ENCODE data around the gene LMNA. TPM values are rescaled to one million over a fixed set of nuclear protein-coding genes. Genes with fewer than 3 reads are reported as not detected.

Gene LMNA
- total RNA-seq, result 1,149 and 1,765 TPM in 2 replicates

DNA sequence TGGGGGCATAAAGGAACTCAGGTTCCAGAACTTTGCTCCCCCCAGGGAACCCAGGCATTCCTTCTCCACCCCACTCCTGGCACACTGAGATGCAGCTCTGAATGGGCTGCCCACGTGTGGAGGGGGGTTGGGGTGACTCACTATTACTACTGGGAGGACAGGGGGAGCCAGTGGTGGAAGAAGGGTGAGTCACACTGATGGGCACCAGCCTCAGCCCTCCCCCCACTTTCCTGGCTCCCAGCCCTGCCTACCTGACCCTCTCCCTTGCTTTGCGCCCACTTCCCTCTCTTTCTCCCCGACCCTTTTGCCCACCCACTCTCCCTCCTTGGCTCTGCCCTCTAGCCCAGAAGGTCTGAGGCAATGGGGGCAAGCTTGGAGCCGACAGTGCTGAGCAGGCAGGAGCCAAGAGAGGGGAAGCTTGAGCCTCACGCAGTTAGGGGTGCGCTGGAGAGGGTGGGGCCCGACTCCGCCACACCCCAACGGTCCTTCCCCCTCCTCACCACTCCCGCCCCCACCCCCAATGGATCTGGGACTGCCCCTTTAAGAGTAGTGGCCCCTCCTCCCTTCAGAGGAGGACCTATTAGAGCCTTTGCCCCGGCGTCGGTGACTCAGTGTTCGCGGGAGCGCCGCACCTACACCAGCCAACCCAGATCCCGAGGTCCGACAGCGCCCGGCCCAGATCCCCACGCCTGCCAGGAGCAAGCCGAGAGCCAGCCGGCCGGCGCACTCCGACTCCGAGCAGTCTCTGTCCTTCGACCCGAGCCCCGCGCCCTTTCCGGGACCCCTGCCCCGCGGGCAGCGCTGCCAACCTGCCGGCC lies at the start of gene LMNA:
LMNA (plus strand) TSS at position 611 of the 818 bp plus-strand sequence. CDS start 208 bp downstream, outside the sequence.

GRCh38 chr1:156082309-156083091 lies 32.0 kb upstream of the LMNA start, which contains the start of gene MEX3A:
TSS of gene MEX3A (minus strand) at chr1:156082465. CDS start at chr1:156081998, 467 bp downstream.

DNA sequence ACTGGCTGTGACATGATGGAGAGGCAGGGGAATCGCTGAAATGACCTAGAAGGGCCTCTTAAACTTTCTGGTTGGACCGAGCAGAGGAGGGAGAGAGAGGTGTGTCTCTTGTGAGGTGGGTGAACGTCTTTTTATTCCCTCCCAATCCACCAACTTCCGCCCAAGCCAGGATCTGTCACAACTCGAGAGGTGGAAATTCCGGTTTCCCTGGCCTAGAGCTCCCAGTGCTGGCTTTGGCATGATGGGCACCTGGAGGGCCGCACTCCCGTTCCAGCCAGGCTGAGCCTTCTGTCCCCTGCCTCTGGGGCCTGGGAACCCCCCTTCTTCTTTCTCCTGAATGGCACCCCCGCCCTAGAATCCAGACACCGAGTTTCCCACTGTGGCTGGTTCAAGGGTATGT lies 38.9 kb downstream of the LMNA start, which contains the start of gene SEMA4A:
SEMA4A (plus strand) TSS at position 224 of the 400 bp plus-strand sequence. CDS start 994 bp downstream, outside the sequence.

Other genes starting within 250 kb of the LMNA start
- 40.2 and 53.9 TPM in 2 replicates for gene RIT1, start 203.4 kb upstream of the LMNA start, total RNA-seq
- gene KHDC4, start 180.3 kb upstream of the LMNA start, total RNA-seq, result 35.7 and 36.5 TPM in 2 replicates
- 0.11 and 0.12 TPM in 2 replicates for gene RXFP4, start 173.1 kb upstream of the LMNA start, total RNA-seq
- 183 and 207 TPM in 2 replicates for gene ARHGEF2, start 136.2 kb upstream of the LMNA start, total RNA-seq
- gene SSR2, start 93.8 kb upstream of the LMNA start, total RNA-seq, result 628 and 681 TPM in 2 replicates
- 12.8 and 14.7 TPM in 2 replicates for gene UBQLN4, start 60.9 kb upstream of the LMNA start, total RNA-seq
- 35.0 and 40.1 TPM in 2 replicates for gene LAMTOR2, start 59.9 kb upstream of the LMNA start, total RNA-seq
- not detected in 2 replicates for gene RAB25, start 53.6 kb upstream of the LMNA start, total RNA-seq
- gene MEX3A, start 32.2 kb upstream of the LMNA start, total RNA-seq, result 0.89 and 1.7 TPM in 2 replicates
- 0.66 and 1.2 TPM in 2 replicates for gene SEMA4A, start 38.9 kb downstream of the LMNA start, total RNA-seq
- 7.6 and 11.2 TPM in 2 replicates for gene SLC25A44, start 79.4 kb downstream of the LMNA start, total RNA-seq
- 28.9 and 45.6 TPM in 2 replicates for gene PMF1, start 98.3 kb downstream of the LMNA start, total RNA-seq
- 0.11 TPM in 1 of 2 replicates, not detected in the other for gene BGLAP, start 127.5 kb downstream of the LMNA start, total RNA-seq
- gene PAQR6, start 133.3 kb downstream of the LMNA start, total RNA-seq, result 0.22 and 0.37 TPM in 2 replicates
- gene SMG5, start 168.1 kb downstream of the LMNA start, total RNA-seq, result 54.8 and 59.2 TPM in 2 replicates
- gene TMEM79, start 169.6 kb downstream of the LMNA start, total RNA-seq, result 1.3 and 2.5 TPM in 2 replicates
- gene GLMP, start 181.0 kb downstream of the LMNA start, total RNA-seq, result 38.3 and 69.4 TPM in 2 replicates
- not detected in 2 replicates for gene VHLL, start 184.6 kb downstream of the LMNA start, total RNA-seq
- 385 and 599 TPM in 2 replicates for gene CCT3, start 223.6 kb downstream of the LMNA start, total RNA-seq
- not detected in 2 replicates for gene TSACC, start 223.8 kb downstream of the LMNA start, total RNA-seq

Data from uterine smooth muscle cell (primary cell).